ENCODE measurements around the gene CCDC33. TPM values are rescaled to one million over a fixed set of nuclear protein-coding genes. Genes with fewer than 3 reads are reported as not detected.

The CCDC33 gene
- not detected in 2 replicates for total RNA-seq (2014; rRNA removed)
- polyA plus RNA-seq (2012): not detected

DNA sequence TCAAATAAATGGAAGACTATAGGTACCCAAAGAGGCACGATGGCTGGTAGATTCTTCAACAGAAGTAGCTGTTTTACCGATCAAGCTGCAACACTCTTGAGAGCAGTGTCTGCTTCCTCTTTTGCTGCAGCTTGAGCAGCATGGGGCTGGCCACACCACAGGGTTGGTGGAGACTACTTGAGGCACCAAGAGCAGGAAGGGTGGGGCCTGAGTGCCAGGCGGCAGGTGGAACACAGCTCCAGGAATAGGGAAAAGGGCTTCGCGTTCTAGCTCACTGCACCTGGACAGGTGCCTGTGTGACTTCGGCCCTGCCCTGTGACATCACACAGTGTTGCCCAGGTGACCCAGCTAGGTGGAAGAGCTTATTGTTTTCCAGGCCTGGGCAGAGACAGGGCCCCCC is at the start of gene CCDC33:
Gene CCDC33, plus strand, starts transcription at position 365 of the 400 bp plus-strand sequence. CDS start 394 bp downstream, outside the sequence.
- no peak for DNase-seq (ENCODE audit: low read depth)

GRCh38 chr15:74188216-74188615 is 47.9 kb upstream of the CCDC33 start:
- no peak for DNase-seq (ENCODE audit: low read depth)

GRCh38 chr15:74191798-74192197 is 44.3 kb upstream of the CCDC33 start:
- no peak for DNase-seq (ENCODE audit: low read depth)

DNA sequence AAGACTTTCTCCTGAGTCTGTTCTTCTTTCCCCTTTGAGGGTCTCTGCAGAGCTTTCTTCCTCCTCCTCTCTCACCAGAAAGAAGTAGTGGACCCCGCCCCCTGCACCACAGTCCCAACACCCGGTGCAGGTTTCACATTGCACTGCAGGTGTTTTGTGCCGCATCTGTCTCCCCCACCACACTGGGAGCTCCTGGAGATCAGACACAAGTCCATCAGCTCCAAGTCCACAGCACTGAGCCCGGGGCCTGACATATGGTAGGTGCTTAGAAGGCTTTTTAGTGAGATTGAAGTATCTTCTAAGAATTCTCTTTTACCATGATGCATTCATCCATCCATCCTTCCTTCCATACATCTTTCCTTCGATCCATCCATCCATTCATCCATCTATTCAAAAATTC is 43.4 kb upstream of the CCDC33 start:
- DNase-seq (ENCODE audit: low read depth): no peak

DNA sequence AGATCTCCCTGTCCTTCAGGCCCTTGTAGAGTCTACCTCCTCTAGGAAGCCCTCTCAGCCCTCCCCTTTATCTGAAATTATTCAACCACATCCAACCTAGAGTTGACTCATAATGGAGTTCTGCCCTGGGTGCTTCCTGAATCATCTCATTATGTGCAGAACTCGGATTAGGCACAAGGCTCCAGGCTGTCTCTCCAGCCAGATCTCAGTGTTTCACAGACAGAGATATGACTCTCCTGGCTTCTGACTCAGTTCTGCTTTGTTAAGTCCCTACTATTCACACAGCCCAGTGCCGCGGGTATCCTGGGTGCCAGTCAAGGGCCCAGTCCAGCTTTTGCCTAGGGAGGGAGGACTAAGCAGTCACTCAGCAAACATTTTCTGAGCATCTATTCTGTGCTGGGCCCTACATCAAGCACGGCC is 42.8 kb upstream of the CCDC33 start:
- peak; percentile 89 for DNase-seq (ENCODE audit: low read depth)

DNA sequence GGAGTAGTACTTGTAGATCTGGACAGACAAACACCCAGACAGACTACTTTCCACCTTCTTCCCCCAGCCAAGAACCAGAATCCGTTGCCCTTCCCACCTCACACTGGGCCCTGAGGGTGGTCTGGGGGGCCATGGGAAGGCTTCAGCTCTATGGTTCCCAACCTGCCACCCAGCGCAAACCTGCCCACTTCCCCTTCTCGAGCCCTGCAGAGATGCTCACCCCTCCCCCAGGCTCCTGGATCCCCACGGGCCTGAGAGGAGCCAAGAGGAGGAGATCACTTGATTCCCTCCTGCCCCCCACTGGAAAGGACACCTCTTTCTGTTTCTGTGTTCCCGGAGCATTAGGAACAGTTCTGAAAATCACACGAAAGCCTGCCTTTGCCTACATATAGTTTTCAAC is 42.2 kb upstream of the CCDC33 start:
- DNase-seq (ENCODE audit: low read depth): no peak

GRCh38 chr15:74194572-74195559 is 41.3 kb upstream of the CCDC33 start:
- DNase-seq (ENCODE audit: low read depth): no peak

GRCh38 chr15:74196175-74196574 is 40.0 kb upstream of the CCDC33 start:
- DNase-seq (ENCODE audit: low read depth): peak; percentile 82

- no peak for DNase-seq (ENCODE audit: low read depth)
These were observed 38.8 kb upstream of the CCDC33 start for GRCh38 chr15:74197176-74197965.

DNA sequence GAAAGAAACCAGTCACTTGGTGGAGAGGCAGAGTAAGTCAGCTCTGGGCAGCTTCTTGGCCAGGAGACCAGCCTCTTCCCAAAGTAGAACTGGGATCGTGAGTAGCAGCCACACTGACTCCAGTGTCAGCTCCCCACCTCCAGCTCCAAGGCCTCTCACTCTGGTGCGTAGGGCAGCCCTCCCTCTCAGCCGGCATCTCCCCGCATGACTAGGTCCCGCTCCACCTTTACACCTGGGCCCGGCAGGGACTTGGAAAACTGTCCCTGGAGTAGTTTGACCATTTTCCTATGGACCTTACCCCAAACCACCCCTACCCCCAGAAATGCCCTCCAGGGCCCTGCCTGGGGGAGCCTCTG is 36.9 kb upstream of the CCDC33 start:
- no peak for DNase-seq (ENCODE audit: low read depth)

- DNase-seq (ENCODE audit: low read depth): peak; percentile 83
These were observed 35.7 kb upstream of the CCDC33 start for GRCh38 chr15:74200412-74200815.

DNA sequence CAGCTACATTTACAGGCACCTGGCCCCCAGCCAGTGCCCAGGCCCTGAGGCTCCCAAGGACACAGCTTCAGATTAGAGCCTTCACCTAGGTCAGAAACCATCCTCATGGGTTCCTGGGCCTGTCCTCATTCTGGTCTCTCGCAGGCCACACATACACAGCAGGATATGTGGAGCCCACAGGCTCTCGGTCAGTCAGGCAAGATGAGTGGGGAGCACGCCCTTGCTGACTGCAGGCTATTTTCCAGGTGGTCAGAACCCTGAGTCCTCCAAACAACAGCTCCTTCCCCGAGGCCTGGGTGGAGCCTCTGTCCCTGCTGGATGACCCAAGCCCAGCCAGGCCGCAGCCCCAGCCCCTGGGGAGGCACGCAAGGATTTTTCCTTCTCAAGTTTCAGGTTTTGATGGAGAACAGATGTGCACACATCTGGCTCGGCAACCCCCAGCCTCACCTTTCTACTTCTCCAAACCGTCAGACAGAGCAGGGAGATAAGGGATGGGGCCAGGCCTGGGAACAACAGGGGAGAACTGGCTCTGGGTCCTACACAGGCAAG is 35.2 kb upstream of the CCDC33 start:
- no peak for DNase-seq (ENCODE audit: low read depth)

GRCh38 chr15:74201710-74202420 is 34.3 kb upstream of the CCDC33 start:
- DNase-seq (ENCODE audit: low read depth): no peak

- DNase-seq (ENCODE audit: low read depth): no peak
These were observed 33.4 kb upstream of the CCDC33 start, which contains the start of gene STRA6 for GRCh38 chr15:74202452-74203401. TSS of gene STRA6 (minus strand) at chr15:74202787. CDS start at chr15:74202267, 520 bp downstream.

- DNase-seq (ENCODE audit: low read depth): peak; percentile 53
These were observed 32.2 kb upstream of the CCDC33 start for GRCh38 chr15:74203914-74204431.

GRCh38 chr15:74205582-74205947 is 30.6 kb upstream of the CCDC33 start:
- DNase-seq (ENCODE audit: low read depth): no peak

DNA sequence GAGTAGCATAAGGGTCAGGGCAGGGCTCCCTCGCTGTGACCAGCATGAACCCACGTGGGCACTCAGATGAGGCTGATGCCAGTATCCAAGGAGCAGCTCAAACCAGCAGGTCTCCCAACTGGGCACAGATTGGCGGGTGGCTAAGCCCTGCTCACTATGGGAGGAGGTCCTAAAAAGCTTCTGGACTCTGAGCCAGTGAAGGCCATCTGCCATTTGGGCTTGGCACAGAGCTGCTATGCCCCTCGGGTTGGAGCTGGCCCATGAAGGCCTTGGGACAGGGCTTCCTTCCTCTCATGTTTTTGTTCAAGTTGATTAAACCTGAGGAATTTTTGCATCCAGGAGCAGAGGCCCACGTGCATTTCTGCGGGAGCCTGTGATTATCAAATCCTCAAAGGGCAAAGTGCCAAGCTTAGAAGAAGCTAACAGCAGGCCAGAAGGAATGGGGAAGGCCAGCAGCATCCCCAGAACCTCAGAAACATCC is 29.3 kb upstream of the CCDC33 start:
- no peak for DNase-seq (ENCODE audit: low read depth)

DNA sequence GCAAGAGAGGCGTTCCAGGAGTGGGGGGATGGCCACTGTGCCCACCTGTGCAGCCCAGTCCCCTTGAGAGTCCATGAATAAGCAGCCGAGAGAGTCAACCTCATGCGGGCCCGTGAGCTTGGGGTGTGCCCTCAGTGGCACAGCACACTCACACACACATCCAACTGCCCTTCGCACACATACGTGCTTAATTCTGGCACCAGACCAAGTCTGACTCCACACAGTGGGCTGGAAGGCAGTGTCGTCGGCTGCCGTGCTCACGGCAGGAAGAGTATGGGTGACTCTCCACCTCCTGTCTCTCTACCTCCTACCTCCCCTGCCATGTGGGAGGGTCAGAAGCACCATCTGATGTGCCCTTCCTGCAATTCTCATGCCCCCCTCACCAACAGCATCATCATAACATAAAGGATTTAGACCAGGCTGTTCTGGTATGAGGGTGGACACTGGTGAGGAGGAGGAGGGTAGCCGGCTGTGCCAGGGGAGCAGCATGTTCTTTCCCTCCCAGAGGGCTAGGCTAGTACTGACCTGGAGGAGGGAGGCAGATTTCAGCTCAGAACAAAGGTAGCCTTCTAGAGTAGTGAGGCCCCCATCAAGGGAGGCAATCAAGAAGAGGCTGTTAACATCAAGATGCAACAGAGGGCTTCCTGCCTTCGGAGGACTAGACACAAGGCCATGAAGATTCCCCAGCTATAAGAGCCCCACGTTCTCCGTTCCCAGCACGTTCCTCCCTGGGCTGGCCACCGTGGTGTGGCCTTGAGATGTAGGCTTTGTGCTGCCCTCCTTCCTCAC is 28.3 kb upstream of the CCDC33 start:
- no peak for DNase-seq (ENCODE audit: low read depth)

DNA sequence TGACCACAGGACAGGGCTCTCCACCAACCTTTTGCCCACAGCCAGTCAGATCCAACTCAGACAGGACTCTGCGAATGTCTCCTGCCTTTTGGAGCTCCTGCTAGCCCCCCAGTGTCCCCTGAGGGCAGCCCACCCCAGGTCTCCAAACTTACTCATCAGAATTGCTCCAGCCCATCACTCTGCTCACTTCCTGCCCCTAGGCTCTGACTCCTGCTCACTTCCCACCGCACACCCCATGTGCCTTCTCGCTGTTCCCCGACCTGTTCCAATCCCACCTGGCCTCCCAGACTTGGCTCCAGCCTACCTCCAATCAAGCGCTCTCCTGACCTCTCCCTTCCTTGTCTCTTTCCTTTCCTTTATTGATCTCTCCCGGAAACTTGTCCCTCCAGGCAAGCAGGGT is 27.6 kb upstream of the CCDC33 start:
- no peak for DNase-seq (ENCODE audit: low read depth)
